Kidney (tissue), 14 donors: ENCODE measurements around the gene IDUA. TPM values are rescaled to one million over a fixed set of nuclear protein-coding genes. Genes with fewer than 3 reads are reported as not detected.

Experiments used
- DNase-seq, 5 donors: peaks; one replicate each; pipeline ENCODE4 v3.0.0-alpha.2; 2013 to 2020
- FAIRE-seq: peaks from 2 replicates; lab custom pipeline; 2012; peaks lifted over from hg19 to GRCh38; lab: Jason Lieb, UNC
- H3K27ac ChIP-seq, 2 donors: one replicate each; pipeline ENCODE4 v1.7.0; 2013; ENCODE audit warnings: low read depth in 2 of 2, low read length in 2 of 2, inconsistent platforms in 1 of 2
- H3K27me3 ChIP-seq: one replicate; pipeline ENCODE4 v1.7.1; 2013; ENCODE audit warnings: low read length, inconsistent platforms; ENCODE audit not compliant: control insufficient read depth, insufficient read depth
- H3K36me3 ChIP-seq, 3 donors: one replicate each; pipeline versions ENCODE4 v1.7.0 to v1.7.1; 2013; ENCODE audit warnings: low read length in 3 of 3, control low read depth in 1 of 3, inconsistent platforms in 1 of 3; ENCODE audit not compliant: insufficient read depth in 3 of 3, control insufficient read depth in 2 of 3
- H3K4me1 ChIP-seq, 3 donors: one replicate each; pipeline versions ENCODE4 v1.7.0 to v1.7.1; 2013; ENCODE audit warnings: low read length in 3 of 3, inconsistent platforms in 1 of 3, low read depth in 1 of 3; ENCODE audit not compliant: control insufficient read depth in 2 of 3, insufficient read depth in 2 of 3
- H3K4me3 ChIP-seq, 3 donors: one replicate each; pipeline versions ENCODE4 v1.7.0 to v1.8.1; 2013; ENCODE audit warnings: low read length in 3 of 3, control low read depth in 1 of 3, inconsistent platforms in 1 of 3
- H3K9ac ChIP-seq, 3 donors: one replicate each; pipeline versions ENCODE4 v1.7.0 to v1.7.1; 2013; ENCODE audit warnings: low read length in 3 of 3, control low read depth in 1 of 3, inconsistent platforms in 1 of 3
- H3K9me3 ChIP-seq, 3 donors: one replicate each; pipeline versions ENCODE4 v1.7.0 to v1.7.1; 2013; ENCODE audit warnings: low read length in 3 of 3, control low read depth in 1 of 3, inconsistent platforms in 1 of 3; ENCODE audit not compliant: control insufficient read depth in 2 of 3, insufficient read depth in 1 of 3
- CTCF ChIP-seq: IDR thresholded peaks from 3 replicates; pipeline ENCODE4 v1.5.1; 2012; ENCODE audit warnings: mild to moderate bottlenecking, moderate library complexity, borderline replicate concordance; ENCODE audit not compliant: insufficient read depth; ENCODE audit errors: extremely low read depth
- intact Hi-C: fragments of 100-400 bp; cut with DNase I; formaldehyde crosslinking; loops from one replicate; pipeline ENCODE4 v1.11.1; 2022
- polyA plus RNA-seq: library from polyadenylated mRNA; stranded (reverse); fragments of 350-450 nt; fragmentation: Illumina TruSeq; extraction: RNeasy Lipid Tissue Mini Kit (QIAGEN cat#74804); gene quantifications from one replicate; pipeline ENCODE4 v1.2.3, GENCODE V29; 2014; ENCODE audit warnings: low read depth, low replicate concordance; ENCODE audit not compliant: insufficient read depth
- total RNA-seq: library from RNA; stranded (reverse); fragmentation: NEBNext Ultra II Directional; extraction: Animal tissue kit (Norgen Biotek cat#: 25700); gene quantifications from one replicate; pipeline ENCODE4 v1.2.1, GENCODE V29; 2021
- donor health status: control.
- donor health status: control.
- donor health status: control.
- donor health status: control.
- donor health status: control.
- donor health status: DM: yes; HTN: yes; CAD: no.
- donor health status: Normal renal cell carcinoma (clear cell type).

The IDUA gene
- total and polyA plus RNA-seq, 2 donors from 2014 or later, result 11.9 to 58.5 TPM

DNA sequence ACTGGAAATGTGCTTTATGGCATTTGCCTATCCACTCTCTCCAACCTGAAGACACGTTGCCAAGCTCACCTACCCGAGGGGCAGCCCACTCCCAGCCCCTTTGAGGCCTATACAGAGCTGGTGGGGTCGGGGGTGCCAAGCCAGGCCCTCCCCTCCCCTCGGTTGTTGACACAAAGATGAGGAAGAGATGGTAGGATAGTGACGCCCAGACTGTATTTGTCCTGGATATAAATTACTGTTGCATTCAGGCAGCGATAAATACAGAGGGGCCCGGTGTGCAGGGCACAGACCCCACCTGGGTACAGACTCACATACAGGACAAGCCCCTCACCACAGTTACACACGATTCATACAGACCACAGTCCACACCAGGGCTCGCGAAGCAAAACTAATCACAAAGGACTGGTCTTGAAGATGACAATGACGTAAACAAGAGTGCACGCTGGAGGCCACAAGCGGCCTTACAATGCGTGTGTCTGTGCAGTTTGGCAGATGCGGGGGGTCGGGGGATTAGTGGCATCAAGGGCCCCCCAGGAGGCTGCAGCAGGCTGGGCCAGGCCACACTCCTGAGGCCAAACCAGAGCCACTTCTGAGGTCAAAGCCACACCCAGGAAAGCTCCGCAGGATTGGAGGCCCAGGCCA, 28.0 kb upstream of the IDUA start:
- no peak for FAIRE-seq
- peak in 2 of 5 donors; percentile 12 to 38 for DNase-seq

DNA sequence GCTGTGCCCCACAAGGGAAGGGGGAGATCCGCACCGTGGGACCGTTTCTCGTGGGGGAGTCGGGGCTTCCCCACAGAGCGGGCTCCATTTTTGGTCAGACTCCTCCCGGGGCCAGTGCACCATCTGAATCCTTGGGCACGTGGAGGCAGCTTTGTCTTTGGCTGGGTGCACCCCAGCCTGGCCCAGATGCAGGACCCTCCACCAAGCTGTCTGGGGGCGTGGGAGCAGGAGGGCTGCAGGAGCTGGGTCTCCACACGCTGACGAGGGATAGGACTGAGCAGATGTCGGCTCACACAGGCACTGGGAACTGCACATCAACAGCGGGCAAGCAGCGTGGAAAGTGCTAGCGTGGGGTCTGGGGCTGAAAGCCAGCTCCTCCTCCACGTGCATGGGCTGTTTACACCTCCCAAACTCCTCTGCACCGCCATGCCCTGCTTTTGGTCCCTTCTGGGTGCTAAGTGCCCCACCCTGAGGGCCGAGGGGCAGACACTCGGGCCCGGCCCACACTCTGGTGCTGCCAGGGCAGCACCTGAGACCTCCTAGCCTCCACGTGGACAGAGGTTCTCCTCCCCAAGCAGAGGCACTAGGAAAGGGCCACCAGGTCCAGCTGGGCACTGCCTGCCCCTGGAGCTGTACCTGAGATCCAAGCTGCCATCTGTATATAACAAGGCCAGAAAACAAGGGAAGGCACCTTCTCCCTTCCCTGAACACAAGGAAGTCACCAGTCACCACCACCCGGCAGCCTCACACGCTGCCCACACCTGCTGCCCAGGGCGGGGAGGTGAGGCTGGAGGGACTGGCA, 27.3 kb upstream of the IDUA start:
- no peak for TF ChIP-seq CTCF
- no peaks in the 10 kb centered on the region for H3K4me1 ChIP-seq
- no peak overlapping the region for H3K4me3 ChIP-seq
- H3K36me3 ChIP-seq, result peaks cover 0 to under 1% (median 0%) of the 10 kb centered on the region in 3 donors
- no peak overlapping the region for H3K27ac ChIP-seq
- no peaks in the 10 kb centered on the region for H3K9me3 ChIP-seq
- no peak overlapping the region for H3K9ac ChIP-seq
- DNase-seq (peak in 2 of 5 donors; percentile 30 to 66), FAIRE-seq (no peak)
- no peaks in the 10 kb centered on the region for H3K27me3 ChIP-seq
- intact Hi-C loops, result no loop called here

More for the DNA sequence above, 28.0 kb upstream of the IDUA start:
- intact Hi-C loops, result no loop called here
- no peak for TF ChIP-seq CTCF
- H3K9me3 ChIP-seq, result no peaks in the 10 kb centered on the region
- H3K4me1 ChIP-seq, result no peaks in the 10 kb centered on the region
- no peak overlapping the region for H3K9ac ChIP-seq
- H3K4me3 ChIP-seq, result no peak overlapping the region
- H3K27ac ChIP-seq, result no peak overlapping the region
- H3K36me3 ChIP-seq, result peaks cover 0 to 5% (median 0%) of the 10 kb centered on the region in 3 donors
- H3K27me3 ChIP-seq, result no peaks in the 10 kb centered on the region

DNA sequence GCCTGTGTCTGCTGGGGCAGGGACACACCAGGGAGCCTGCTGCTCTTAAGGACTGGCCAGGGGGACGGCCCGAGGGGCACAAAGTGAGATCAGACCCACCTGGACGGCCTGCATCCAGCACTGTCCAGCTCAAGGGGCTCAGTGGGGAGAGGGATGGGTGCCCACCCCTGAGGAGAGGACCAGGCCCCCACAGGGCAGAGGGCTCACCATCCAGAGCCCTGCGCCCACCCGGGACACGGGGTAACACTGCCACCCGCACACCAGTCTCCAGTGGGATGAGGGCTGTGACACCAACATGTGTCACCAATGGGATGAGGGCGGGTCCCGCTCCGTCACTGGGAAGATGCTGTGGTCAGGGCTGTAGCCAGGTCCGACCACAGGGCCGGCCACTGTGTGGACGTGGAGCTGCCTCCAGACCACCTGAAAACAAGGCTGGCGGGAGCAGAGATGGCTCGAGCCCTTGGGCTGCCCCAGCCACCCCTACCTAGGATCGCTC, 26.7 kb upstream of the IDUA start:
- TF ChIP-seq CTCF, result no peak
- intact Hi-C loops, result no loop called here
- no peaks in the 10 kb centered on the region for H3K27me3 ChIP-seq
- no peak overlapping the region for H3K27ac ChIP-seq
- DNase-seq, result peak in 2 of 5 donors; percentile 28 to 60
- FAIRE-seq, result no peak
- H3K4me3 ChIP-seq, result no peak overlapping the region
- H3K4me1 ChIP-seq, result no peaks in the 10 kb centered on the region
- H3K9ac ChIP-seq, result no peak overlapping the region
- no peaks in the 10 kb centered on the region for H3K36me3 ChIP-seq
- no peaks in the 10 kb centered on the region for H3K9me3 ChIP-seq
